Measurements from ENCODE around the gene DYNLT2. TPM values are rescaled to one million over a fixed set of nuclear protein-coding genes. Genes with fewer than 3 reads are reported as not detected.

Gene DYNLT2
- total and polyA plus RNA-seq, 2 of the 13 experiments (the other 11 are each of a cell fraction or from before 2014, with no cell fraction given) = 2.1 to 4.3 TPM

GRCh38 chr6:169785566-169785965 lies 34.2 kb upstream of the DYNLT2 start (continued):
- TF ChIP-seq, protein P1, sequence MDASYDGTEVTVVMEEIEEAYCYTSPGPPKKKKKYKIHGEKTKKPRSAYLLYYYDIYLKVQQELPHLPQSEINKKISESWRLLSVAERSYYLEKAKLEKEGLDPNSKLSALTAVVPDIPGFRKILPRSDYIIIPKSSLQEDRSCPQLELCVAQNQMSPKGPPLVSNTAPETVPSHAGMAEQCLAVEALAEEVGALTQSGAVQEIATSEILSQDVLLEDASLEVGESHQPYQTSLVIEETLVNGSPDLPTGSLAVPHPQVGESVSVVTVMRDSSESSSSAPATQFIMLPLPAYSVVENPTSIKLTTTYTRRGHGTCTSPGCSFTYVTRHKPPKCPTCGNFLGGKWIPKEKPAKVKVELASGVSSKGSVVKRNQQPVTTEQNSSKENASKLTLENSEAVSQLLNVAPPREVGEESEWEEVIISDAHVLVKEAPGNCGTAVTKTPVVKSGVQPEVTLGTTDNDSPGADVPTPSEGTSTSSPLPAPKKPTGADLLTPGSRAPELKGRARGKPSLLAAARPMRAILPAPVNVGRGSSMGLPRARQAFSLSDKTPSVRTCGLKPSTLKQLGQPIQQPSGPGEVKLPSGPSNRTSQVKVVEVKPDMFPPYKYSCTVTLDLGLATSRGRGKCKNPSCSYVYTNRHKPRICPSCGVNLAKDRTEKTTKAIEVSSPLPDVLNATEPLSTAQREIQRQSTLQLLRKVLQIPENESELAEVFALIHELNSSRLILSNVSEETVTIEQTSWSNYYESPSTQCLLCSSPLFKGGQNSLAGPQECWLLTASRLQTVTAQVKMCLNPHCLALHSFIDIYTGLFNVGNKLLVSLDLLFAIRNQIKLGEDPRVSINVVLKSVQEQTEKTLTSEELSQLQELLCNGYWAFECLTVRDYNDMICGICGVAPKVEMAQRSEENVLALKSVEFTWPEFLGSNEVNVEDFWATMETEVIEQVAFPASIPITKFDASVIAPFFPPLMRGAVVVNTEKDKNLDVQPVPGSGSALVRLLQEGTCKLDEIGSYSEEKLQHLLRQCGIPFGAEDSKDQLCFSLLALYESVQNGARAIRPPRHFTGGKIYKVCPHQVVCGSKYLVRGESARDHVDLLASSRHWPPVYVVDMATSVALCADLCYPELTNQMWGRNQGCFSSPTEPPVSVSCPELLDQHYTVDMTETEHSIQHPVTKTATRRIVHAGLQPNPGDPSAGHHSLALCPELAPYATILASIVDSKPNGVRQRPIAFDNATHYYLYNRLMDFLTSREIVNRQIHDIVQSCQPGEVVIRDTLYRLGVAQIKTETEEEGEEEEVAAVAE (CRISPR knock-in tag; IDR thresholded peaks at IDR 0.05; ENCODE audit: borderline replicate concordance) = no peak
- TF ChIP-seq ZNF780A (CRISPR knock-in tag; IDR thresholded peaks at IDR 0.05) (no peak), MLLT10 (CRISPR knock-in tag; IDR thresholded peaks at IDR 0.05) (no peak), ZNF207 (IDR thresholded peaks at IDR 0.05; ENCODE audit: borderline replicate concordance) (no peak)

GRCh38 chr6:169784821-169785340 lies 33.5 kb upstream of the DYNLT2 start:
- no peaks in the 10 kb centered on the region for H3K79me2 ChIP-seq (ENCODE audit: insufficient read depth, low read length)
- H3K9me3 ChIP-seq (ENCODE audit: low read length) = no peaks in the 10 kb centered on the region
- no peak for ATAC-seq
- WGBS (ENCODE audit: low lambda C conversion rate) = 74% methylated on average over 8 of the region's 12 CpGs
- in situ Hi-C loops (cut with HindIII; ENCODE audit: extremely low pct_ligation_motif_present, low pct_unique_long_range_greater_than_20kb) (no loop called here), intact Hi-C loops (cut with micrococcal nuclease; ENCODE audit: unreplicated experiment) (no loop called here)
- no peak for FAIRE-seq
- DNase-seq (ENCODE audit: low spot score) = no peak
- no peak overlapping the region for H3K4me2 ChIP-seq (ENCODE audit: low read depth, low read length)
- H3K4me3 ChIP-seq (replicated peaks in 1 of 3; ENCODE audit: insufficient read depth in 1 of 3, low read depth in 2 of 3, low read length in 3 of 3) = no peak overlapping the region
- TF ChIP-seq EP300 (IDR thresholded peaks at IDR 0.05; ENCODE audit: low read depth in 2 of 2, low read length in 2 of 2) = no peak
- TF ChIP-seq EP300 (CRISPR knock-in tag; IDR thresholded peaks at IDR 0.05; ENCODE audit: borderline replicate concordance) = no peak
- no peak for TF ChIP-seq ISL2 (CRISPR knock-in tag; IDR thresholded peaks at IDR 0.05)
- TF ChIP-seq BORCS8-MEF2B (CRISPR knock-in tag; IDR thresholded peaks at IDR 0.05) = peak; percentile 51; the same call in 1 of the 2 replicates
- no peaks in the 10 kb centered on the region for H3K27me3 ChIP-seq (ENCODE audit: control insufficient read depth in 1 of 2, insufficient read depth in 2 of 2, low read length in 2 of 2)
- H4K20me1 ChIP-seq (ENCODE audit: insufficient read depth, low read length) = no peaks in the 10 kb centered on the region
- peaks cover 32% of the 10 kb centered on the region for H3K4me1 ChIP-seq (ENCODE audit: insufficient read depth, low read length)
- ChIA-PET POLR2A (no interaction called here), CTCF (ENCODE audit: low intra/inter-chr PET ratio, low total read pairs) (no interaction called here)
- no TSS peak for BruUV-seq (replicated peaks)
- H3K9ac ChIP-seq (ENCODE audit: insufficient read depth, low read depth, low read length) = no peak overlapping the region
- no peak overlapping the region for H3K27ac ChIP-seq (ENCODE audit: extremely low read length, insufficient read depth, low read length)
- no peak overlapping the region for H2AFZ ChIP-seq (ENCODE audit: low read length)
- no peaks in the 10 kb centered on the region for H3K36me3 ChIP-seq (replicated peaks in 1 of 2; ENCODE audit: control insufficient read depth in 1 of 2, insufficient read depth in 2 of 2, low read length in 2 of 2)

All from HepG2 (cell line).